Fibroblast of villous mesenchyme (primary cell): Measurements from ENCODE around the gene UBE3A. TPM values are rescaled to one million over a fixed set of nuclear protein-coding genes. Genes with fewer than 3 reads are reported as not detected.

Experiments used
- DNase-seq: peaks from one replicate; pipeline ENCODE4 v3.0.0-alpha.2; 2010; ENCODE audit warnings: low read depth
- H3K4me3 ChIP-seq: 2 replicates; pipeline ENCODE4 v1.5.1; 2011; ENCODE audit warnings: low read depth, mild to moderate bottlenecking, low read length
- CTCF ChIP-seq: IDR thresholded peaks from 2 replicates; pipeline ENCODE4 v1.5.1; 2012; ENCODE audit warnings: low read depth, mild to moderate bottlenecking, low read length; ENCODE audit not compliant: insufficient read depth
- total RNA-seq: library from RNA; depleted of rRNA; stranded (reverse); fragments of >200 nt; gene quantifications from 2 replicates; pipeline ENCODE4 v1.2.3, GENCODE V29; 2012

UBE3A gene
- total RNA-seq, 1 donor = 96.7 TPM

GRCh38 chr15:25408929-25409328 lies 29.9 kb downstream of the UBE3A start:
- TF ChIP-seq CTCF = no peak
- no peak for DNase-seq
- no peak overlapping the region for H3K4me3 ChIP-seq

- no peak for DNase-seq
- no peak for TF ChIP-seq CTCF
- no peak overlapping the region for H3K4me3 ChIP-seq
Measured at GRCh38 chr15:25408428-25408827, 30.4 kb downstream of the UBE3A start.

- DNase-seq = no peak
- no peak for TF ChIP-seq CTCF
- no peak overlapping the region for H3K4me3 ChIP-seq
Measured at GRCh38 chr15:25407950-25408349, 30.9 kb downstream of the UBE3A start.

- DNase-seq = no peak
- no peak overlapping the region for H3K4me3 ChIP-seq
- no peak for TF ChIP-seq CTCF
Measured at GRCh38 chr15:25406846-25407245, 32.0 kb downstream of the UBE3A start.

- DNase-seq = no peak
- TF ChIP-seq CTCF = no peak
- no peak overlapping the region for H3K4me3 ChIP-seq
Measured at GRCh38 chr15:25406261-25406660, 32.6 kb downstream of the UBE3A start.

GRCh38 chr15:25403771-25404170 lies 35.1 kb downstream of the UBE3A start:
- no peak for DNase-seq
- TF ChIP-seq CTCF = no peak
- no peak overlapping the region for H3K4me3 ChIP-seq

- no peak for DNase-seq
- no peak for TF ChIP-seq CTCF
- no peak overlapping the region for H3K4me3 ChIP-seq
Measured at GRCh38 chr15:25402342-25402741, 36.5 kb downstream of the UBE3A start.
